Measurements from ENCODE around the gene GGA2. TPM values are rescaled to one million over a fixed set of nuclear protein-coding genes. Genes with fewer than 3 reads are reported as not detected.
"Not testable (repeated sequence)": the region's sequence is repeated elsewhere in the genome, so short reads cannot be mapped to it uniquely, and the experiment has no call there.

GGA2 gene
- total RNA-seq, 3 donors from 2014 or later, result 66.0 to 82.9 (median 70.0) TPM

GRCh38 chr16:23452572-23453337 is 57.5 kb downstream of the GGA2 start, which contains the start of gene COG7:
Gene COG7, minus strand, starts transcription at chr16:23453189. Its CDS starts 195 bp downstream, at chr16:23452994.
- ATAC-seq (peak; percentile 91 to 95), DNase-seq (peak; percentile 78)
- Mint-ChIP-seq H3K9me3 (no peaks in the 10 kb centered on the region), H3K4me1 (ENCODE audit: low read depth) (peaks cover 25% of the 10 kb centered on the region), H3K27me3 (ENCODE audit: low read depth) (no peaks in the 10 kb centered on the region), H3K36me3 (ENCODE audit: insufficient read depth) (peaks cover 4% of the 10 kb centered on the region), H3K4me3 (peak within 1 kb of the TSS; percentile 93)

- Mint-ChIP-seq H3K36me3 (ENCODE audit: insufficient read depth) (peaks cover 4% of the 10 kb centered on the region), H3K4me1 (ENCODE audit: low read depth) (peaks cover 25% of the 10 kb centered on the region), H3K4me3 (peak overlapping the region; percentile 93), H3K27me3 (ENCODE audit: low read depth) (no peaks in the 10 kb centered on the region), H3K9me3 (no peaks in the 10 kb centered on the region)
- no peak for DNase-seq
- ATAC-seq, result peak; percentile 20 to 24
Observed at GRCh38 chr16:23452221-23452571, 58.1 kb downstream of the GGA2 start.

GRCh38 chr16:23448392-23448791 is 61.9 kb downstream of the GGA2 start:
- H3K4me1 Mint-ChIP-seq (ENCODE audit: low read depth), result peaks cover 25% of the 10 kb centered on the region
- ATAC-seq (no peak), DNase-seq (no peak)
- H3K4me3 Mint-ChIP-seq, result no peak overlapping the region
- no peaks in the 10 kb centered on the region for H3K9me3 Mint-ChIP-seq
- H3K27me3 Mint-ChIP-seq (ENCODE audit: low read depth), result no peaks in the 10 kb centered on the region
- H3K36me3 Mint-ChIP-seq (ENCODE audit: insufficient read depth), result peaks cover 9% of the 10 kb centered on the region

GRCh38 chr16:23437542-23437941 is 72.8 kb downstream of the GGA2 start:
- ATAC-seq; H3K27me3 Mint-ChIP-seq (ENCODE audit: low read depth); H3K9me3 Mint-ChIP-seq; H3K4me1 Mint-ChIP-seq (ENCODE audit: low read depth); H3K4me3 Mint-ChIP-seq; DNase-seq: not testable (repeated sequence)
- peaks cover 31% of the 10 kb centered on the region for H3K36me3 Mint-ChIP-seq (ENCODE audit: insufficient read depth)

- DNase-seq (no peak), ATAC-seq (no peak)
- Mint-ChIP-seq H3K9me3 (no peaks in the 10 kb centered on the region), H3K27me3 (ENCODE audit: low read depth) (no peaks in the 10 kb centered on the region), H3K4me3 (no peak overlapping the region), H3K4me1 (ENCODE audit: low read depth) (peaks cover 1% of the 10 kb centered on the region), H3K36me3 (ENCODE audit: insufficient read depth) (peaks cover 33% of the 10 kb centered on the region)
Observed at GRCh38 chr16:23436951-23437350, 73.3 kb downstream of the GGA2 start.

- H3K4me3 Mint-ChIP-seq, result no peak overlapping the region
Observed at GRCh38 chr16:23435500-23435899, 74.8 kb downstream of the GGA2 start.

GRCh38 chr16:23434380-23434779 is 75.9 kb downstream of the GGA2 start:
- Mint-ChIP-seq H3K36me3 (ENCODE audit: insufficient read depth) (peaks cover 29% of the 10 kb centered on the region), H3K4me1 (ENCODE audit: low read depth) (peaks cover 1% of the 10 kb centered on the region), H3K9me3 (no peaks in the 10 kb centered on the region), H3K4me3 (no peak overlapping the region), H3K27me3 (ENCODE audit: low read depth) (no peaks in the 10 kb centered on the region)
- ATAC-seq (no peak), DNase-seq (no peak)

More at GRCh38 chr16:23435500-23435899, 74.8 kb downstream of the GGA2 start:
- peak; percentile 90 to 92 for ATAC-seq
- Mint-ChIP-seq H3K27me3 (ENCODE audit: low read depth) (no peaks in the 10 kb centered on the region), H3K36me3 (ENCODE audit: insufficient read depth) (peaks cover 29% of the 10 kb centered on the region), H3K9me3 (no peaks in the 10 kb centered on the region), H3K4me1 (ENCODE audit: low read depth) (peaks cover 1% of the 10 kb centered on the region)
- DNase-seq, result peak; percentile 60

GRCh38 chr16:23433261-23433920 is 76.9 kb downstream of the GGA2 start:
- no peak for ATAC-seq
- no peak overlapping the region for H3K4me3 Mint-ChIP-seq
- DNase-seq, result no peak
- H3K36me3 Mint-ChIP-seq (ENCODE audit: insufficient read depth), result peaks cover 25% of the 10 kb centered on the region
- H3K4me1 Mint-ChIP-seq (ENCODE audit: low read depth), result peaks cover 1% of the 10 kb centered on the region
- no peaks in the 10 kb centered on the region for H3K27me3 Mint-ChIP-seq (ENCODE audit: low read depth)
- no peaks in the 10 kb centered on the region for H3K9me3 Mint-ChIP-seq

- Mint-ChIP-seq H3K27me3 (ENCODE audit: low read depth) (no peaks in the 10 kb centered on the region), H3K4me1 (ENCODE audit: low read depth) (peaks cover 1% of the 10 kb centered on the region), H3K36me3 (ENCODE audit: insufficient read depth) (peaks cover 26% of the 10 kb centered on the region), H3K9me3 (no peaks in the 10 kb centered on the region), H3K4me3 (no peak overlapping the region)
- no peak for DNase-seq
- no peak for ATAC-seq
Observed at GRCh38 chr16:23432176-23433128, 77.8 kb downstream of the GGA2 start.

GRCh38 chr16:23428351-23428750 is 81.9 kb downstream of the GGA2 start:
- DNase-seq (no peak), ATAC-seq (no peak)
- Mint-ChIP-seq H3K4me3 (no peak overlapping the region), H3K27me3 (ENCODE audit: low read depth) (no peaks in the 10 kb centered on the region), H3K4me1 (ENCODE audit: low read depth) (no peaks in the 10 kb centered on the region), H3K36me3 (ENCODE audit: insufficient read depth) (peaks cover 27% of the 10 kb centered on the region), H3K9me3 (no peaks in the 10 kb centered on the region)

- no peaks in the 10 kb centered on the region for H3K4me1 Mint-ChIP-seq (ENCODE audit: low read depth)
- H3K27me3 Mint-ChIP-seq (ENCODE audit: low read depth), result no peaks in the 10 kb centered on the region
- peaks cover 19% of the 10 kb centered on the region for H3K36me3 Mint-ChIP-seq (ENCODE audit: insufficient read depth)
- DNase-seq (no peak), ATAC-seq (no peak)
- H3K9me3 Mint-ChIP-seq, result no peaks in the 10 kb centered on the region
- no peak overlapping the region for H3K4me3 Mint-ChIP-seq
Observed at GRCh38 chr16:23424292-23424958, 85.9 kb downstream of the GGA2 start.

- no peaks in the 10 kb centered on the region for H3K9me3 Mint-ChIP-seq
- H3K36me3 Mint-ChIP-seq (ENCODE audit: insufficient read depth), result peaks cover 19% of the 10 kb centered on the region
- DNase-seq (no peak), ATAC-seq (no peak)
- H3K27me3 Mint-ChIP-seq (ENCODE audit: low read depth), result no peaks in the 10 kb centered on the region
- no peak overlapping the region for H3K4me3 Mint-ChIP-seq
- H3K4me1 Mint-ChIP-seq (ENCODE audit: low read depth), result no peaks in the 10 kb centered on the region
Observed at GRCh38 chr16:23423496-23424049, 86.7 kb downstream of the GGA2 start.

- no peak for DNase-seq
- Mint-ChIP-seq H3K36me3 (ENCODE audit: insufficient read depth) (peaks cover 23% of the 10 kb centered on the region), H3K27me3 (ENCODE audit: low read depth) (no peaks in the 10 kb centered on the region), H3K4me1 (ENCODE audit: low read depth) (no peaks in the 10 kb centered on the region), H3K4me3 (no peak overlapping the region), H3K9me3 (no peaks in the 10 kb centered on the region)
- no peak for ATAC-seq
Observed at GRCh38 chr16:23420011-23420410, 90.3 kb downstream of the GGA2 start.

Data from activated T-cell treated with anti-CD3 and anti-CD28 coated beads, Interleukin-2, amount 50 U/mL, for 4 hours (primary cell).